ENCODE measurements around the gene LONRF2.

Gene LONRF2

DNA sequence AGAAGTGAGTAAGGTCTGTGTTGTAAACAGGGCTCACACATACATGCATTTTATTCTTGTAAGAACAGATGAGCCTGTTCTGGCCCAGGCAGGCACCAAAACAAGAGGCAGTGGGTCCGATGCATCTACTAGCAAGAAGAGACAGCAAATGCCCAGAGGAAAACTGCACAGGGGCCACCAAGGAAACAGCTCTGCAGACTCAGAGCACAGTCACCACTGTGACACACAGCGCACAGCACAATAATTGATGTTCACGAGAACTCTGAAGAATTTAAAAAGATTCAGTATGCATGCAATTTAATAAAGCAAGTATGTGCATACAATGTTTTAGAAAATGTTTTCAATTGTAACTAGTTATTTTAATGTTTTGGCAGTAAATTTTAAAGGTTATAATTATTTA, 24.8 kb downstream of the LONRF2 start:
- Histone ChIP-seq H3K36me3 (ENCODE audit: insufficient read depth, low read length) (peaks cover 31% of the 10 kb centered on the region), H3K9me3 (ENCODE audit: low read length) (no peaks in the 10 kb centered on the region), H3K27ac (ENCODE audit: low read depth, low read length) (no peak overlapping the region), H3K27me3 (ENCODE audit: control insufficient read depth in 1 of 2, insufficient read depth in 2 of 2, low read length in 2 of 2) (no peaks in the 10 kb centered on the region), H3K9ac (ENCODE audit: low read length) (no peak overlapping the region), H3K4me3 (ENCODE audit: low read depth in 1 of 2, low read length in 2 of 2) (no peak overlapping the region), H3K4me1 (ENCODE audit: insufficient read depth, low read length) (no peaks in the 10 kb centered on the region)

DNA sequence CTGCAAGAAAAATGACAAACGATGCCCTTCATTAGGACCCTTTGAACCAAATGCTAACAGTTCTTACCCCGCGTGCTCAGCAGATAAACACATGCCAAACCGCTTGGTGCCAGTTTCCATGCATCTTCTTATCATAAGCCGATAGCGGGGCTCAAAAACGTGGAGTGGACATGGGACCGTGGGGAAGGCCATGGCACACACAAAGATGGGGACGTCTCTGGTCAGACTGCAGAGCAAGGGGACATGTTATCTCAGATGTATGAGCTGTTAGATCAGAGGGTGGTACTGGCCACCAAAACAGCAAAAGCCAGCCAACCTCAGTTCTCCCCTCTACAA, 28.2 kb downstream of the LONRF2 start:
- no peaks in the 10 kb centered on the region for H3K27me3 ChIP-seq (ENCODE audit: control insufficient read depth in 1 of 2, insufficient read depth in 2 of 2, low read length in 2 of 2)
- no peak overlapping the region for H3K4me3 ChIP-seq (ENCODE audit: low read depth in 1 of 2, low read length in 2 of 2)
- H3K27ac ChIP-seq (ENCODE audit: low read depth, low read length): no peak overlapping the region
- no peaks in the 10 kb centered on the region for H3K9me3 ChIP-seq (ENCODE audit: low read length)
- no peak overlapping the region for H3K9ac ChIP-seq (ENCODE audit: low read length)
- H3K4me1 ChIP-seq (ENCODE audit: insufficient read depth, low read length): peaks cover 17% of the 10 kb centered on the region
- H3K36me3 ChIP-seq (ENCODE audit: insufficient read depth, low read length): peaks cover 30% of the 10 kb centered on the region

DNA sequence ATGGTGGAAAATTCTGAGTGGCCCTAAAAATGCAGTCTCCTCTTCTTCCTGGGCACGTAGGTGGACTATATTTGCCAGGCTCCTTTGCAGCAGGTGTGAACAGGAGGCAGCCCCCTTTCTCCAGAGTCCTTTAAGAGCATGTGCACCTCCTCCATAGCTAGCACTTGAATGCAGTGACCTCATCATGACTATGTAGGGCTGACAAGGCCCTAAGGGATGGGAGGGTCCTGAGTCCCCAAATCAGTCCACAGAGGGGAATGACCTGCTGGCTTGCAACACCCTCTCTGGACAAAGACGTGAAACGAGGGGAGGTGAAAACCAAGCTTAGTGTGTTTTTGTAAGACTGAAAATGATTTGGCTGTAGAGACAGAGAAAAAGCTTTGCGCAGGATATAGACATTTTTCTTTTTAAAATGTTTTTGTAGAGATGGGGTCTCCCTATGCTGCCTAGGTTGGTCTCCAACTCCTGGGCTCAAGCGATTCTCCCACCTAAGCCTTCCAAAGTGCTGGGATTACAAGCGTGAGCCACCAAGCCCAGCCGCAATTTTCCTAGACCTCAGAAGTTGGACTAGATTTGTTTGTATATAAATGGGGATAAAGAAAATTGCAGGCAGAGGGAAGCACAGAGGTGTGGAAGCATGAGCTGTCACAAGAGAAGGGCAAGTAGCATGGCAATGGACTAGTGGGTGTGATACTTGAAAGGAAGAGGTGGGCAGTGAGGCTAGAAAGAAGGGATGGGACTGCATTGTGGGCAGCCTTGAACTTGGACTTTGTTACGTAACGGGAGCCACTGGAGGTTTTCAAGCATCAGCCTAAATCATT, 28.8 kb downstream of the LONRF2 start:
- Histone ChIP-seq H3K4me1 (ENCODE audit: insufficient read depth, low read length) (peaks cover 17% of the 10 kb centered on the region), H3K4me3 (ENCODE audit: low read depth in 1 of 2, low read length in 2 of 2) (no peak overlapping the region), H3K9ac (ENCODE audit: low read length) (no peak overlapping the region), H3K27me3 (ENCODE audit: control insufficient read depth in 1 of 2, insufficient read depth in 2 of 2, low read length in 2 of 2) (no peaks in the 10 kb centered on the region), H3K9me3 (ENCODE audit: low read length) (no peaks in the 10 kb centered on the region), H3K36me3 (ENCODE audit: insufficient read depth, low read length) (peaks cover 29% of the 10 kb centered on the region), H3K27ac (ENCODE audit: low read depth, low read length) (no peak overlapping the region)

DNA sequence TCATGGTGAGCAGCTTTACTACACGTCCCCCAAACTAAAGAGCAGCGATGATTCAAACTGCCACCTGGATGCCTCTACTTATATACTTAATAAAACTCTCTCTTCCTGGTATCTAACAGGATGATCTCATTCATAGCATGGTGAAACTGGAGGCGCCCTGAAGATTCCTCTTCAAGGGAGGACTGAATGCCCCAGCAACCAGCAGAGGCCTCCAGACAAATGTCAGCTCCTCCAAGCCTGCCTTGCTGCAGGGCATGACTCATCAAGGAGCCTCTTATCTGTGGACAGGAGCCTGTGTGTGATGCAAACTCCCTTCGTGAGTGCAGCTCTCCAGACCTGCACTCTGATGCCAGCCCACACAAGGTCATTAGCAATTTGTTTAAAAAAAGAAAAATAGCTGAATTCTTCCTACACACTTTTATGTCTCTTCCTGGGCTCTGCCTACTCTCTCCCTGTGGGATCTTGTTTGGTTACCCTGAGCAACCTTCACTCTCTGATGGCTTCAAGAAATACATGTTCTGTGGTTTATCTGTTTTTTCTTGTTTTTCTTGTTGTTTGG, 30.2 kb downstream of the LONRF2 start:
- Histone ChIP-seq H3K9me3 (ENCODE audit: low read length) (no peaks in the 10 kb centered on the region), H3K4me1 (ENCODE audit: insufficient read depth, low read length) (peaks cover 17% of the 10 kb centered on the region), H3K9ac (ENCODE audit: low read length) (peak overlapping the region; percentile 32), H3K27ac (ENCODE audit: low read depth, low read length) (peak overlapping the region; percentile 66), H3K36me3 (ENCODE audit: insufficient read depth, low read length) (peaks cover 21% of the 10 kb centered on the region), H3K4me3 (ENCODE audit: low read depth in 1 of 2, low read length in 2 of 2) (no peak overlapping the region), H3K27me3 (ENCODE audit: control insufficient read depth in 1 of 2, insufficient read depth in 2 of 2, low read length in 2 of 2) (no peaks in the 10 kb centered on the region)

DNA sequence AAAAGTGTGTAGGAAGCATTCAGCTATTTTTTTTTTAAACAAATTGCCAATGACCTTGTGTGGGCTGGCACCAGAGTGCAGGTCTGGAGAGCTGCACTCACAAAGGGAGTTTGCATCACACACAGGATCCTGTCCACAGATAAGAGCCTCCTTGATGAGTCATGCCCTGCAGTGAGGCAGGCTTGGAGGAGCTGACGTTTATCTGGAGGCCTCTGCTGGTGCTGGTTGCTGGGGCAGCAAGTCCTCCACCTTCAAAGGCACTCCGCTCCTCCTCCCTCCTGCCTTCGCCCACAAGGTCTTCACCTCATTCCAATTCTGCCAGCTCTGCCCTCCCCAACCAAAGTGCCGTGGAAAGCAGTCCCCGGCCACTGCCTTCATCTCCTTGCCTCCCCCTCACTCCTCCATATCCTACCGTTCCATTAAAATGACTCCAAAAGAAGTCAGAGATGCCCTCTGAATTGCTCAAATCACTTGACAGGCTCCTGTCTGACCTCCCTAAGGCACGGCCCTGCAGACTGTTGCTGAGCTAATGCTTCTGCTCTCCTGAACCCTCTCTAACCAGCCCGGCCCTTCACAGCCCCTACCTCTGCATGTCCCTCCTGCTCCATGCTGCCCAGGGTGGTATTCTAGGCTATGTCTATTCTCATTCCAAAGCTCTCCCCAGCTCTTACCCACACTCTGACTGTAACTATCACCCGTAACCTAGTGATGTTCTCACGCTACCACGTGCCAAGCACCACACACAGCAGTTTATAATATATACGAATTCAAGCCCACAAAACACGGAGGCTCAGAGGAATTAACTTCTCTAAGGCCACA, 30.9 kb downstream of the LONRF2 start:
- no peaks in the 10 kb centered on the region for H3K9me3 ChIP-seq (ENCODE audit: low read length)
- H3K9ac ChIP-seq (ENCODE audit: low read length): peak overlapping the region; percentile 32
- H3K36me3 ChIP-seq (ENCODE audit: insufficient read depth, low read length): peaks cover 24% of the 10 kb centered on the region
- peak overlapping the region; percentile 66 for H3K27ac ChIP-seq (ENCODE audit: low read depth, low read length)
- peaks cover 17% of the 10 kb centered on the region for H3K4me1 ChIP-seq (ENCODE audit: insufficient read depth, low read length)
- no peak overlapping the region for H3K4me3 ChIP-seq (ENCODE audit: low read depth in 1 of 2, low read length in 2 of 2)
- H3K27me3 ChIP-seq (ENCODE audit: control insufficient read depth in 1 of 2, insufficient read depth in 2 of 2, low read length in 2 of 2): no peaks in the 10 kb centered on the region

DNA sequence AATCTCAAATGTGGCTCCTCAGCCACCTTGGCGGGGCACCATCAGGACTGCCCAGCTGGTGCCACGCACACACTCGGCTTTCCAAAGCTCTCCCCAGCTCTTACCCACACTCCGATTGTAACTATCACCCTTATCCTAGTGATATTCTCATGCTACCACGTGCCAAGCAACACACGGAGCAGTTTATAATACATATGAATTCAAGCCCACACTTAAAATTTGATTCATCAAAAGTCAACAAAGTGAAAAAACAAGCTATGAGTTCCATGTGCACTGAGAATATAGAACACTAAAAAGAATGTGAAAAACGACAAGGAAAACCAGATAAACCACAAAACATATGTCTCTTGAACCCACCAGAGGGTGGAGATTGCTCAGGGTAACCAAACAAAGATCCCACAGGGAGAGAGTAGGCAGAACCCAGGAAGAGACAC, 31.6 kb downstream of the LONRF2 start:
- H3K4me3 ChIP-seq (ENCODE audit: low read depth in 1 of 2, low read length in 2 of 2): no peak overlapping the region
- H3K9me3 ChIP-seq (ENCODE audit: low read length): no peaks in the 10 kb centered on the region
- peaks cover 17% of the 10 kb centered on the region for H3K4me1 ChIP-seq (ENCODE audit: insufficient read depth, low read length)
- no peak overlapping the region for H3K27ac ChIP-seq (ENCODE audit: low read depth, low read length)
- H3K36me3 ChIP-seq (ENCODE audit: insufficient read depth, low read length): peaks cover 29% of the 10 kb centered on the region
- H3K27me3 ChIP-seq (ENCODE audit: control insufficient read depth in 1 of 2, insufficient read depth in 2 of 2, low read length in 2 of 2): no peaks in the 10 kb centered on the region
- no peak overlapping the region for H3K9ac ChIP-seq (ENCODE audit: low read length)

DNA sequence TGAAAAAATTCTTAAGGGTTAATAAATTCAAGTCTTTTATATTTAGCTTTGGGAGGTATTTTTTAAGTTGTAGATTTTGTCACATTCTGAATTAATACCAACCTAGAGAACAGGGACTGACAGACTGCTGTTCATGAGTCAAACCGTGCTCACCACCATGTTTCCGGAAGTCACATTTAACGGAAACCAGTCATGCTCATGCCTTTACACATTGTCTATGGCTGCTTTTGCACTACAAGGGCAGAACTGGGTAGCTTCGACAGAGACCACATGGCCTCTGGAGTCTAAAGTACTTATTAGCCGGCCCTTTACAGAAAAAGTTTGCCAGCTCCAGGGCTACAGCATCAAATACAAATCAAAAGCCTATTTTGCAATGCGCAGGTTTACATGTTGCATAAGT, 33.3 kb downstream of the LONRF2 start:
- peaks cover 17% of the 10 kb centered on the region for H3K4me1 ChIP-seq (ENCODE audit: insufficient read depth, low read length)
- H3K36me3 ChIP-seq (ENCODE audit: insufficient read depth, low read length): peaks cover 38% of the 10 kb centered on the region
- H3K27me3 ChIP-seq (ENCODE audit: control insufficient read depth in 1 of 2, insufficient read depth in 2 of 2, low read length in 2 of 2): no peaks in the 10 kb centered on the region
- no peak overlapping the region for H3K4me3 ChIP-seq (ENCODE audit: low read depth in 1 of 2, low read length in 2 of 2)
- no peak overlapping the region for H3K27ac ChIP-seq (ENCODE audit: low read depth, low read length)
- H3K9me3 ChIP-seq (ENCODE audit: low read length): no peaks in the 10 kb centered on the region
- no peak overlapping the region for H3K9ac ChIP-seq (ENCODE audit: low read length)

DNA sequence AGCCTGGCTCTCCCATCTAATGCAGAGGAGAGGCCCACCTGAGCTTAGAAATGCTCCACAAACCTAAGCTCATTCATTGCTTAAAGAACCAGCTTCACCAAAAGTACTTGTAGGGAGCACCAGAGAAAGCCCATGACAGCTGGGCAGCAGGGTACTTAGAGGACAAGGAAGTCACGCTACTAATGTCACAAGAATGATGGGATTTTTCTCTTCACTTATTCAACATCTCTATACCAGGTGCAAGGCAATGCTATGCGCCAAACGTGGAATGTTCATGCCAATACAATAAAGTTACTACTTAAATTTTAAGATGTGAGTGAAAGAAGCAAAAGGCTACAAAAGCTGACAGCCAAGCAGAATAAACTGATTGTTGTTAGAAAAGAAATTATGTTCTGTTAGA, 36.0 kb downstream of the LONRF2 start:
- Histone ChIP-seq H3K4me3 (ENCODE audit: low read depth in 1 of 2, low read length in 2 of 2) (no peak overlapping the region), H3K27me3 (ENCODE audit: control insufficient read depth in 1 of 2, insufficient read depth in 2 of 2, low read length in 2 of 2) (no peaks in the 10 kb centered on the region), H3K36me3 (ENCODE audit: insufficient read depth, low read length) (peaks cover 36% of the 10 kb centered on the region), H3K9me3 (ENCODE audit: low read length) (no peaks in the 10 kb centered on the region), H3K4me1 (ENCODE audit: insufficient read depth, low read length) (peaks cover 6% of the 10 kb centered on the region), H3K9ac (ENCODE audit: low read length) (no peak overlapping the region), H3K27ac (ENCODE audit: low read depth, low read length) (no peak overlapping the region)

DNA sequence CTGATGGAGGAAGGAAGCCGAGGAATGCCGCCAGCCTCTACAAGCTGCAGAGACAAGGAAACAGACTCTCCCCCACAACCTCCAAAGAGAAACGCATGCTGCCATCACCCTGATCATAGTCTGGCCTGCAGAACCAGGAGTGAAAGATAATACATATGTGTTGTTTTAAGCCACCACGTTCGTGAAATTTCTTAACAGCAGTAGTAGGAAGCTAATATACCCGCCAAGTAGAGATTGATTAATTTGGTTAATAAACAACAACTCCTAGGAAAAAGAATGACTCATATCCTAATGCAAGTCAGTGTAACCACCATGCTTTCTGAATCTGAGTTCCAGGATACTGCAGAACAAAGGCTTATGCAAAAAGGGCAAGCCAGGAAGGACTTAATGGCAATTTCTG, 36.6 kb downstream of the LONRF2 start:
- Histone ChIP-seq H3K36me3 (ENCODE audit: insufficient read depth, low read length) (peaks cover 36% of the 10 kb centered on the region), H3K27me3 (ENCODE audit: control insufficient read depth in 1 of 2, insufficient read depth in 2 of 2, low read length in 2 of 2) (no peaks in the 10 kb centered on the region), H3K27ac (ENCODE audit: low read depth, low read length) (no peak overlapping the region), H3K4me3 (ENCODE audit: low read depth in 1 of 2, low read length in 2 of 2) (no peak overlapping the region), H3K9me3 (ENCODE audit: low read length) (no peaks in the 10 kb centered on the region), H3K4me1 (ENCODE audit: insufficient read depth, low read length) (no peaks in the 10 kb centered on the region), H3K9ac (ENCODE audit: low read length) (no peak overlapping the region)

DNA sequence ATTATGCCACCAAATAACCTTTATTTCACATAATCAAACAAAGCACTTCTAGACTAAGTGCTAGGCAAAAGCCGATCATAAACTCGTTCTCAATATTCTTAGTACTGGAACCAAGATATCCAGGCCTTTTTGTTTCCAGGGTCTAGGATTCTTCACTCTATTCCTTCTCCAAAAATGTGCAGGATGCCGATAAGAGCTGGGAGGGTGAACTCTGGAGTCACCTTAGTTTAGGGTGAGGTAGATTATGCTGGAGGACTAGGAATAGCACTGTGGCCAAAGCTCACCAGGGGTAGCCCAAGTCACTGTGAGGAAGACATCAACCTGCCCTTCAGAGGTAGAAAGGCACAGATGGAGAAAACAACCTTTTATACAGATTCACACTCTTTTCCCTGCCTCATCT, 37.3 kb downstream of the LONRF2 start:
- Histone ChIP-seq H3K9me3 (ENCODE audit: low read length) (no peaks in the 10 kb centered on the region), H3K9ac (ENCODE audit: low read length) (no peak overlapping the region), H3K36me3 (ENCODE audit: insufficient read depth, low read length) (peaks cover 34% of the 10 kb centered on the region), H3K4me3 (ENCODE audit: low read depth in 1 of 2, low read length in 2 of 2) (no peak overlapping the region), H3K27ac (ENCODE audit: low read depth, low read length) (no peak overlapping the region), H3K4me1 (ENCODE audit: insufficient read depth, low read length) (no peaks in the 10 kb centered on the region), H3K27me3 (ENCODE audit: control insufficient read depth in 1 of 2, insufficient read depth in 2 of 2, low read length in 2 of 2) (no peaks in the 10 kb centered on the region)

DNA sequence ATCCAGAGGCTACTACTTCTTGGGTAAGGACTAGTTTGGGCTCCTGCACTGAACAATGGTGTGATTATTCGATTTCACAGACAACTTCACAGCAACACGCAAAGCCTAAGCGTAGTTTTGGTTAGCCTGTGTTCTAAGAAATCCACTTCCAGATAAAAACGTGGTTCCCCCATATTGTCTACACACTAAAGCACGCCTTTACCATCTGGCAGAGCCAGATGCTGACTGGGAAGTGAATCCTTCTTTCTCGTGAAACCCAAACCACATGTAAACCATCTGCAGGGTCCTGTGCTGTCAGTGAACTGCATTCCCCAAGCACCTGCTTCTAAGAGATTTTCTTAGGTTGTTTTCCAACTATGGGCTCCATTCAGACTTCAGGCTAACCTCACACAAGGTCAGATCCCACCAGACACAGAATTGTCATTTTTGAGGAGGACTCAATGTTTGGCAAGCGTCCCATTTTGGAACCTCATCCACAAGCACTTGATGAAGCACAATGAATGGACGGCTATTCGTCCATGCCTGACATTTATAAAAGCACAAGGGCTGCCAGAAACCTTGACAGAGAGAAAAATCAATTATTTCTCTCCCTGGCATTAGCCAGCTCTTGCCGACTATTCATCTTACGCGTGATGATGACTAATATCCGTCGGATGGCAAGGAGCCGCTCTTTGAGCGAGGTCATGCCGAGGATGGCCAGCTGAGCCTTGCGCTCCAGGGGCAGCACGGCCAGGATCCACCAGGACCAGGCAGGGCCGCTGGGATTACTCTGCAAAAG, 38.4 kb downstream of the LONRF2 start:
- Histone ChIP-seq H3K4me1 (ENCODE audit: insufficient read depth, low read length) (no peaks in the 10 kb centered on the region), H3K27ac (ENCODE audit: low read depth, low read length) (no peak overlapping the region), H3K36me3 (ENCODE audit: insufficient read depth, low read length) (peaks cover 29% of the 10 kb centered on the region), H3K9me3 (ENCODE audit: low read length) (no peaks in the 10 kb centered on the region), H3K4me3 (ENCODE audit: low read depth in 1 of 2, low read length in 2 of 2) (no peak overlapping the region), H3K27me3 (ENCODE audit: control insufficient read depth in 1 of 2, insufficient read depth in 2 of 2, low read length in 2 of 2) (no peaks in the 10 kb centered on the region), H3K9ac (ENCODE audit: low read length) (no peak overlapping the region)
